CD4-positive, alpha-beta T cell treated with Interferon alpha-2 for 1 hour (primary cell): ENCODE data around the gene PCSK4.
"Not testable (repeated sequence)": the region's sequence is repeated elsewhere in the genome, so short reads cannot be mapped to it uniquely, and the experiment has no call there.

Source experiments
- DNase-seq, 2 donors: peaks; one replicate each; pipeline ENCODE4 v3.0.0-alpha.2; 2020 to 2022

The PCSK4 gene

GRCh38 chr19:1486720-1487575 is 3.2 kb downstream of the PCSK4 start:
- no peak for DNase-seq

DNA sequence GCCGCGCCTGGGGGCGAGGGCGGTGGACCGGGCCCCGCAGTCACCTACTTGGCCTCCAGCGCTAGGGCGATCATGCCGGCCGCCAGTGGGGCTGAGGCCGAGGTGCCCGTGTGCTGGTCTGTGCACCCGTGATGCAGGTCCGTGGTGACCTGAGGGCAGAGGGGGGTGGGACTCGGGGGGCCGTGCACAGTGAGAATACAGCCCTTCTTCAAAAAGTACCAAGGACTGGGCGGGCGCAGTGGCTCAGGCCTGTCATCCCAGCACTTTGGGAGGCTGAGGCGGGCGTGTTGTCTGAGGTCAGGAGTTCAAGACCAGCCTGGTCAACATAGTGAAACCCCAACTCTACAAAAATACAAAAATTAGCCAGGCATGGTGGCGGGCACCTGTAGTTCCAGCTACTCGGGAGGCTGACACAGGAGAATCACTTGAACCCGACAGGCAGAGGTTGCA is 6.1 kb downstream of the PCSK4 start:
- no peak for DNase-seq

DNA sequence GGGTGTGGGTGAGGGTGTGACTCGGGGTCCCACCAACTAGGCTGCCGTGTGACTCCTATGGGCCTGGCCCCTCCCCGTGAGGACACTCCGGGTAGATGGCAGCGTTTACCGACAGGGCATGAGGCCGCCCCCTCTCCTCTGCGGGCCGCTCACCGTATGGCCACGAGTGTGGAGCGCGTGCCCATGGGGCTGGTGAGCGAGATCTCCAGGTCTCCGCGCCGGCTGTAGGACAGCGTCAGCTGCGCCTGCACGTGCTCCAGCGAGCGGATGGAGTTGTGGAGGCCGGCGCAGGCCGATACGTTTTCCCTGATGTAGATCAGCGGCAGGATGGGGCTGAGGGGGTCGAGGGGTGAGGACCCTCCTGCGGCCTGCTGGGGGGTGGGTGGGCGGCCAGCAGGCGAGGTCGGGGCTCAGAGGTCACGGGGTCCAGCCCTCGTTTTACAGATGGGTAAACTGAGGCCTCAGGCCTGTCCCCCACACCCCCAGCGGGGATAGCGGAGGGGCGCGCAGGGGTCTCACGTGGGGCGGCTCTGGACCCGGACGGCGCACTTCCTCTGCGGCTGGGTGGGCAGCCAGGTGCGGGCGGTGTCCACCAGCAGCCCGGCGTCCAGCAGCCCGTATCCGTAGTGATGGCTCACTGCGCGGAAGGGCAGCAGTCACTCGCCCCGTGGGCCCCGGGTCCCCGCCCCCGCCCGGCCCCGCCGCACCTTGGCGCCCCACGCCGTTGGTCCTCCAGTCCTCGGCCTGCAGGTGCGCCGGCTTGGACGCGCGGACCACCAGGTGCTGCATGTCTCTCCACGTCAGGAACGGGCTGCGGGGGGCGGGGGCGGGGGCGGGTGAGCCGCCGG is 6.8 kb downstream of the PCSK4 start:
- no peak for DNase-seq

GRCh38 chr19:1482361-1483130 is 7.6 kb downstream of the PCSK4 start:
- DNase-seq = no peak

DNA sequence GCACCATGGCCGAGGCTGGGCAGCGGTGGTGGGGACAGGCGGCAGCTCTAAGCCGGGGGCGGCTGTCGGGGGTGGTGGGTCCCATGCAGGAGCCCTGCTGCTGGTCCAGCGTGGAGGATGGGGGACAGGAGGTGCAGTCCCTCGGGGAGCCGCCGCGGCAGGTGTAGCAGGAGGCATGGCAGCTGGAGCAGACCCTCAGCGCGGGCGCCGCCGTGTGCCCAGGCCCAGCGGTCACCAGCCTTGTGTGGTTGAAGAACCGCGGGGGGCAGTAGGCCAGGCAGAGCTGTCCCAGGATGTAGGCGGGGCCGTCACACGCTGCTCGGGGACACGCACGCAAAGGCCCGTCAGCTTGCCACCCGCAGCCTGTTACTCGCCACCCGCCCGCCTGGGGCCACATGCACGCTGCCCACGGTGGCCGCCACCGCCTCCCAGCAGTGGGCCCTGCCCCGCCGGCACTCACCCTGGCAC is 8.2 kb downstream of the PCSK4 start:
- DNase-seq = no peak

DNA sequence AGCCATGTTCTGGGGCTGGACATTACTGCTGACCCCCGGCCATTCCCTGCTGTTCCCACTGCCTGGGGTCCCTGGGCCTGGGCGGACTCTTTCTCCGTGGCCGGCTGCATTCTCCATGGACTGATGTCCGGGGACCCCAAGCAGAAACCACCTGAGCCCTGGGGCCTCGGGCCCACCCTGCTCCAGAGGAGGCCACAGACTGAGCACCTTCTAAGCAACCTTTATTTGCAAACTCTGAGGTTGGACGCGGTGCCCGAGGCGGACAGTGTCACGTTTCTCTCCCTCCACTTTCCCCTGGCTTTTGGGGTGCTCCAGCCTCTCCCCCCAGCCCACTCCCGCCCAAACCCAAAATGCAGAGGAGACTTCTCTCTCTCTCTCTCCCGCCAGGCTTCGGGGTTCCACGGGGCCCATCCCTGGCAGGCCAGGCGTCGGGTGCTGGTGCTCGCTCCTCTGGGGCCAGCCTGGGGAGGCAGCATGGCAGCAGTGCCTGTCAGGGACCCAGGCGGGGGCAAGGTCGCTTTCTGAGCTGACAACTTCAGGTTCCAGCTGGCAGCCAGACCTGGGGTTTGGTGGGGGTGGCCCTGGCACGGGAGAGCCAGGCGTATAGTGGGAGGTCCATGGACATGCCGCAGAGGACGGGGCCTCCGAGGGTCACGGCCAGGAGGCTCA is 8.8 kb downstream of the PCSK4 start:
- no peak for DNase-seq

DNA sequence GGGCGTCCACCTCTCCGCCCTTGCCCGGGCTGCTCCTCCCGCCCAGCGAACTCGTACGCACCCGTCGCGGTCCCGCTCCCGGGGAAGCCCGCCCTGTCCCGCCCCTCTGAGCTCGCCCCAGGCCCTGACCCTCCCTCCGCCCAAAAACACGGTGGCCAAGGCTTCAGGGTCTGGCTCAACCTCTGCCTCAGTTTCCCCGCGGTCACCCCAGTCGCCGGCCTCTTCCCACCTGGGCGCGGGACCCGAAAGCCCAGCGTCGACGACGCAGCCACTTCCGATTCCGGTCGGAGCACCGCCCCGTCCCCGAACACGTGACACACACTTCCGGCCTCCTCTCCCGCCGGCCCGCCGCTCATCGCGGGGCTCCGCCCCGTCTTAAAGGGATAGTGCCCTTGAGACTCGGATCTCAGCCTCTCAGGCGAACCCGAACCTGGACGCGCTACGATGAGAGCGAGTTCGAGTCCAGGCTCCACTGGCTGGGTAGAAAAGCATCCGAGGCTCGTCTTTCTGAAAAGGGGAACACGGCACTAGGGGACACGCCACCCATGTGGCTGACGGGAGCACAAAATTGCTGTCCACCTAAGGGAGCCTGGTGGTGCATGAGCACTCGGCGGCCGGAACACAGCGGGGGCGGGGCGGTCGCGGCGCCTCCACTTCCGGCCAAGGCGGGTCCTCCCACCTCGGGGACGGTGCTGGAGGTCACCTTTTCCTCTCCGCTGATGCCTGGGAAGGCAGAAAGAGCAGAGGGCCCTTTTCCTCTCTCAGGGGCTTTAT is 11.0 kb downstream of the PCSK4 start, which contains the start of gene C19orf25:
Gene C19orf25 (minus strand): TSS at position 282 of the 774 bp plus-strand sequence. CDS start 312 bp downstream, outside the sequence.
- peak; percentile 92 to 93 for DNase-seq

DNA sequence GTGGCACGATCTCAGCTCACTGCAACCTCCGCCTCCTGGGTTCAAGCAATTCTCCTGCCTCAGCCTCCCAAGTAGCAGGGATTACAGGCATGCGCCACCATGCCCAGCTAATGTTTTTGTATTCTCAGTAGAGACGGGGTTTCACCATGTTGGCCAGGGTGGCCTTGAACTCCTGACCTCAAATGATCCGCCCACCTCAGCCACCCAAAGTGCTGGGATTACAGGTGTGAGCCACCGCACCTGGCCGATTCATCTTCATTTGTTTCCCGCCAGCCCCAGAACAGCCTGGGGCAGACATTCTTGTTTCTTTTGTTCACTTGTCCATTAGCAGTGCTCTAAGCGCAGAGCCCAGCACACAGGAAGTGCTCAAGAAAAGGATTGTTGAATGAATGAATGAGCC is 13.1 kb downstream of the PCSK4 start:
- not testable (repeated sequence) for DNase-seq

DNA sequence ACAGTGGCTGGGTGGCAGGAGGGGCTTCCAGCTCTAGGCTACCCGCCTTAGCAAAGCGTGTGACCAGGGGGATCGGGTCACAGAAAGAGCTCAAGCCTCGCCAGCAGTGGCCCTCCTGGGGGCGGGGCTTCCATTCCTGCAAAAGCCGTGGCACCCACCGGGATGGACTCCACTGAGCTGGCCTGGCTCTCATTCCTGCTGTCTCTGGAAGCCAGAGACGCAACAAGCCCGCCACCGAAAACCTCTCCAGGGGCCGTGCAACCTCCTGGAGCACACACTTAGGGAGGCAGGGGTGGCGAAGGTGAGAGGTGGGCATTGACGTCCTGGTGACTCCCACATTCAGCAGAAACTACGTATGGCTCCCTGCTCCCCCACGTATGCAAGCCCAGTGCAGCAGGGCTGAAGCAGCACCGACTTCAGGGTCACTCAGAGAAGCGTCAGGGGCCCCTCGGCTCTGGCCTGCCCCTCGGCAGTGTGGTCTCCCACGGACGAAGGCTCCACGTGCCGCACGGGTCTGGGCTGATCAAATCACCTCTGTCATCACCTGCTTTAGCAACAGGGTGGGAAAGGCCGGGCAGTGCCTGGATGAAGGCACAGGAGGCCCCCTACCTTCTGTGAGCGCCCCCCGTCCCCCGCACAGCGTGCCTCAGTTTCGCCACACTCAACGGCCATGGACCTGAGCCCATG is 14.3 kb downstream of the PCSK4 start:
- no peak for DNase-seq

GRCh38 chr19:1474765-1475351 is 15.3 kb downstream of the PCSK4 start:
- no peak for DNase-seq

GRCh38 chr19:1474011-1474764 is 16.0 kb downstream of the PCSK4 start:
- no peak for DNase-seq

- no peak for DNase-seq
Observed at GRCh38 chr19:1473085-1473851, 16.9 kb downstream of the PCSK4 start.

DNA sequence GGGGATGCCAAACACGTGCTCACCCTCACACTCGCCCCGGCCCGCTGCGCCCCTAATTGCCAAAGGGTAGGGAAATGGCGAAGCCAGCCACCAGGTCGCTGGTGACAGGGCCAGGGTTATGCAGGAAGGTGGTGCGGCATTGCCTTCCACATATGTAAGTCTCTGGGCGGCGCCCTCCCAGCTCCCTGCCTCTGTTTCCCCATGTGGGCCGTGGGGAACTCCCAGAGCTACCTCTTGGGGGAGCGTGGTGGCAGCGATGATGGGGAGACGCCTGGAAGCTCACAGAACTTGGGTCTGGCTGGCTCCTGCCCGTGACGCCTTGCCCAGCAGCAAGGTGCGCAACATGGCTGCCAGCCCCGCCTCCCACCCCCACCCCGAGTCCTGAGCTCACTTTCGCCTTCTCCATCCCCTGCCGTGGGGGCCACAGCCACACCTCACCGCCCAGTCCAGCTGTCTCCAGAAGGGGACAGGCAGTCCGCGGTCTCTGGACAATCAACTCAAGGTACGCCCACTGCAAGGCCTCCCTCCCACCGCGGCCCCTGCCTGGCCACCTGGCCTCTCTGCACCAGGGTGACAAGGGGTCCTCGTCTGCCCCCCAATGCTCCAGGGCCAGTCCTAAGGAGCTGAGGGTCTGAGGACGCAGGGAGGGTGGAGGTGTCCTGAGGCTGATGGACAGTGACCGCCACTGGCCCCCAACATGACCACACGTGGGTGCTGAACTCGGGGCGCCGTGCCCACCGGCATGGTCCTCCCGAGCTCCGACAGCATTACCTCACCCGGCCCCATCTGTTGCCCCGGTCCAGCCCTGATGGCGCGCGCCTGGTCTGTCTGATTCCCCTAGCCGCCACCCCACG is 17.7 kb downstream of the PCSK4 start:
- no peak for DNase-seq

DNA sequence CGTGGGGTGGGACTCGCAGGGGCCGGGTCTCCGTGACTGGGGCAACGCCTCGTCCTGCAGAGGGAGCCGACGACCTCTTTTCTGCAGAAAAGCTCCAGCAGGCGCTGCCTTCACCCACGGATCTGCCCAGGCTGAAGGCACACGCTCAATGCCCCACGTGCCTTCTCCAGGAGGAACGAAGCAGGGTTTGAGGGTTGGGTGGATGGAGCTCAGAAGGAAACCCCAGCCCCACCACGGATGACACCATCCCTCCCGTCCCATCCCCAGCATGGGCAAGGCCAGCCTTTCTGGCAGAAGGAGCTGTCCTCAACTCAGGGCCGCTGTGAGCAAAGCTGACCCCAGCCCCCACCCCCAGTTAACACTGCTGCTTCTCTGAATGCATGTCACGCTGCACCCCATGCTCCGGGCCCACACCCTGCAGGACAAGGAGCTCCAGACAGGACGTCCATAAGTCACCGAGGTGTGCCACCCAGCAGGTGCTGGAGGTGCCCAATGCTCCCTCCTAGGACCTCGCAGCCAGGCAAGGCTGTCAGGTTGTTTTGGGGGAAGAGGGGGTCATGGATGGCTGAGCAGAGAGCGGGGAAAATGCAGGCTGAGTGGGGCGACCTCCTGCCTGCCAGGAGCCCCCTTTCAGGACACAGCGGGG is 18.5 kb downstream of the PCSK4 start:
- no peak for DNase-seq

DNA sequence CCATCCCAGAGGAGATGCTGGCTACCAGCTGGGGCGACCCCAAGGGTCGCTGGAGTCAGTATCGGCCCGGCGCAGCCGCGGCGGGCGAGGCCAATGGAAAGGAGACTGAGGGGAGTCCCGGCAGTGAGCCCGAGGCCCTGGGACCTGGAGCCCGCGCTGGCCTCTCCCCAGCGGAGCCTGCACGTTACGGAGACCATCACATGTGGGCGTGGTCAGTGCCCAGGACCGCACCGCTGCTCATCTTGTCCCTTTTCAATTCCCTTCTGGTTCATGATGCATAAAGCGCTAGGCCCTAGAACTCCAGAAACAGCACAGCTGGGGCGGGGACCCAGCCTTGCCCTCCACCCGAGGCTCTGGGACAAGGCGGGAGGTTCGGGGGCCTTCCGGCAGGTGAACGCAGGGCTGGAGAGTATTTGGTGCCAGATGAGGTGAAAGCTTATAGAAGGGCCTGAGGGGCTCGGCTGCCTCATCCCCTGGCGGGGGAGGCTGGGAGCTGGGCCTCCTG is 19.1 kb downstream of the PCSK4 start:
- no peak for DNase-seq

GRCh38 chr19:1470305-1471009 is 19.7 kb downstream of the PCSK4 start:
- DNase-seq = peak; percentile 61 to 81

DNA sequence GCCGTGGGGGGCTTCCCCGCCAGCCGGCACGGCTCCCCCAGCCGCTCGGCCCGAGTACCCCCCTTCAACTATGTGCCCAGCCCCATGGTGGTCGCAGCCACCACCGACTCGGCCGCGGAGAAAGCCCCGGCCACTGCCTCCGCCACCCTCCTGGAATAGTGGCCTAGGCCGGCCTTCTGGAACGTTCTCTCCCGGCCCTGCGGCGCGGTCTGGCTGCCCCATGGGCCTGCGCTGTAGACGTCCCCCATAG is 20.2 kb downstream of the PCSK4 start:
- no peak for DNase-seq
